ENCODE results near the gene SUFU.

The SUFU gene

DNA sequence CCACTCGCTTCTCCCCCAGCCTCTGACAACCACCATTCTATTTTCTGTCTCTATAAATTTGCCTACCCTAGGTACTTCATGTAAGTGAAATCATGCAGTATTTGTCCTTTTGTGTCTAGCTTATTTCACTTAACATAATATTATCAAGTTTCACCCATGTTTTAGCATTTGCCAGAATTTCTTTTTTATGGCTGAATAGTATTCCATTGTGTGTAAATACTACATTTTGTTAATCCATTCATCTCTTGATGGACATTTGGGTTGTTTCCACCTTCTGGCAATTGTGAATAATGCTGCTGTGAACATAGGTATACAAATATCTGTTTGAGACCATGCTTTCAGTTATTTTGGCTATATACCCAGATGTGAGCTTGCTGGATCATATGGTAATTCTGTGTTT, 83.1 kb downstream of the SUFU start:
- Histone ChIP-seq H3K36me3 (ENCODE audit: control insufficient read depth, insufficient read depth, low read length) (no peaks in the 10 kb centered on the region), H2AFZ (no peak overlapping the region), H3K27ac (no peak overlapping the region), H3K4me3 (ENCODE audit: low read depth, low read length) (no peak overlapping the region), H3K4me2 (ENCODE audit: low read length) (no peak overlapping the region), H3K9me3 (ENCODE audit: control insufficient read depth, low read length) (no peaks in the 10 kb centered on the region), H3K79me2 (peaks cover 46% of the 10 kb centered on the region), H3K9ac (no peak overlapping the region), H3K4me1 (no peaks in the 10 kb centered on the region), H3K27me3 (ENCODE audit: control insufficient read depth, insufficient read depth, low read length) (no peaks in the 10 kb centered on the region)
- TF ChIP-seq, protein P1, sequence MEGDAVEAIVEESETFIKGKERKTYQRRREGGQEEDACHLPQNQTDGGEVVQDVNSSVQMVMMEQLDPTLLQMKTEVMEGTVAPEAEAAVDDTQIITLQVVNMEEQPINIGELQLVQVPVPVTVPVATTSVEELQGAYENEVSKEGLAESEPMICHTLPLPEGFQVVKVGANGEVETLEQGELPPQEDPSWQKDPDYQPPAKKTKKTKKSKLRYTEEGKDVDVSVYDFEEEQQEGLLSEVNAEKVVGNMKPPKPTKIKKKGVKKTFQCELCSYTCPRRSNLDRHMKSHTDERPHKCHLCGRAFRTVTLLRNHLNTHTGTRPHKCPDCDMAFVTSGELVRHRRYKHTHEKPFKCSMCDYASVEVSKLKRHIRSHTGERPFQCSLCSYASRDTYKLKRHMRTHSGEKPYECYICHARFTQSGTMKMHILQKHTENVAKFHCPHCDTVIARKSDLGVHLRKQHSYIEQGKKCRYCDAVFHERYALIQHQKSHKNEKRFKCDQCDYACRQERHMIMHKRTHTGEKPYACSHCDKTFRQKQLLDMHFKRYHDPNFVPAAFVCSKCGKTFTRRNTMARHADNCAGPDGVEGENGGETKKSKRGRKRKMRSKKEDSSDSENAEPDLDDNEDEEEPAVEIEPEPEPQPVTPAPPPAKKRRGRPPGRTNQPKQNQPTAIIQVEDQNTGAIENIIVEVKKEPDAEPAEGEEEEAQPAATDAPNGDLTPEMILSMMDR (IDR thresholded peaks at IDR 0.05) = no peak

DNA sequence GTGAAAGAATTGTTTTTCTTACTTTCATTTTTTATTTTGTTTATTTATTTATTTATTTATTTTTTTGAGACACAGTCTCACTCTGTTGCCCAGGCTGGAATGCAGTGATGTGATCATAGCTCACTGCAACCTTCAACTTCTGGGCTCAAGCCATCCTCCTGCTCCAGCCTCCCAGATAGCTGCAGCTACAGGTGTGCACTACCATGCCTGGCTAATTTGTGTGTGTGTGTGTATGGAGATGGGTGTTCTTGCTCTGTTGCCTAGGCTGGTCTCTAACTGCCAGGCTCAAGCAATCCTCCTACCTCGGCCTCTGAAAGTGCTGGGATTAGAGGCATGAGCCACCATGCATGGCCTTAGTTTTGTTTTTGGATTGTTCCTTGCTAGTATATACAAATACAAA, 85.1 kb downstream of the SUFU start:
- Histone ChIP-seq H3K9ac (no peak overlapping the region), H3K27me3 (ENCODE audit: control insufficient read depth, insufficient read depth, low read length) (no peaks in the 10 kb centered on the region), H3K4me2 (ENCODE audit: low read length) (no peak overlapping the region), H3K4me3 (ENCODE audit: low read depth, low read length) (no peak overlapping the region), H3K4me1 (no peaks in the 10 kb centered on the region), H3K9me3 (ENCODE audit: control insufficient read depth, low read length) (no peaks in the 10 kb centered on the region), H3K27ac (no peak overlapping the region), H2AFZ (no peak overlapping the region), H3K36me3 (ENCODE audit: control insufficient read depth, insufficient read depth, low read length) (no peaks in the 10 kb centered on the region), H3K79me2 (peaks cover 49% of the 10 kb centered on the region)
- TF ChIP-seq, protein P1 (IDR thresholded peaks at IDR 0.05) = no peak

DNA sequence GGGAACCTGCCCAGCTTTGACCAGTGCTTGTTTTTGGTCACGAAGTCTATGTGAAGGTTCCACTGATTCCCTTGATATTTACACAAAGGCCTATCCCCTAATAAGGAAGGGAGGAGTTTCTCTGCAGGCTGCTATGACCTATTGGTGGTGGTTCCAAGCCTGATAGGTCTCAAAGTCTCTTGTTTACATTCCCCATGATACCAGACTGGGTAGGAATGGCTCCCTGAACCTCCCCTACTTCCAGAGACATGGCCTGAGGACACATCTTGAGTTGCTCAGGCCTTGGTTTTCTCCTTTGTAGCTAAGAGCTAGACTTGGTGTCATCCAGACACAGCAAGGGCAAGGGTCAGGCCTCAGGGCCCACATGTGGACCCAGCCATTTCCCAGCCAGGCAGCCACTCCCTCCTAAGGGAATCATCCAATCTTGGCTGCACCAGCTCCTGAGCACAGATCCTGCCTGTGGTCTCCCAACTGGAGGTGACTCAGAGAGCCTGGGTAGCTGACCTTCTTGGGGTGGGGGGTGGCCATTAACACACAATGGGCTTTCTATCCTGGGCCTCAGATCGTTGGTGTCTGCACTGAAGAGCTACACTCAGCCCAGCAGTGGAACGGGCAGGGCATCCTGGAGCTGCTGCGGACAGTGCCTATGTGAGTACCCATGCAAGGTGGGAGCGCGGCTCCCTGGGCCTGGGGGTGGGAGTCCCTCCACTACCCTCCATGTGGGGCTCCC, 89.5 kb downstream of the SUFU start:
- Histone ChIP-seq H3K27me3 (ENCODE audit: control insufficient read depth, insufficient read depth, low read length) (no peaks in the 10 kb centered on the region), H3K9ac (no peak overlapping the region), H3K4me1 (peaks cover 27% of the 10 kb centered on the region), H3K27ac (no peak overlapping the region), H3K79me2 (peaks cover 68% of the 10 kb centered on the region), H3K36me3 (ENCODE audit: control insufficient read depth, insufficient read depth, low read length) (no peaks in the 10 kb centered on the region), H3K4me2 (ENCODE audit: low read length) (no peak overlapping the region), H3K9me3 (ENCODE audit: control insufficient read depth, low read length) (no peaks in the 10 kb centered on the region), H2AFZ (no peak overlapping the region), H3K4me3 (ENCODE audit: low read depth, low read length) (no peak overlapping the region)
- TF ChIP-seq, protein P1 (IDR thresholded peaks at IDR 0.05) = no peak

- no peaks in the 10 kb centered on the region for H3K27me3 ChIP-seq (ENCODE audit: control insufficient read depth, insufficient read depth, low read length)
- TF ChIP-seq, protein P1 (IDR thresholded peaks at IDR 0.05) = no peak
- H3K4me2 ChIP-seq (ENCODE audit: low read length) = no peak overlapping the region
- H2AFZ ChIP-seq = no peak overlapping the region
- H3K27ac ChIP-seq = no peak overlapping the region
- H3K9ac ChIP-seq = no peak overlapping the region
- no peaks in the 10 kb centered on the region for H3K36me3 ChIP-seq (ENCODE audit: control insufficient read depth, insufficient read depth, low read length)
- H3K4me3 ChIP-seq (ENCODE audit: low read depth, low read length) = no peak overlapping the region
- H3K79me2 ChIP-seq = peaks cover 68% of the 10 kb centered on the region
- peaks cover 32% of the 10 kb centered on the region for H3K4me1 ChIP-seq
- H3K9me3 ChIP-seq (ENCODE audit: control insufficient read depth, low read length) = no peaks in the 10 kb centered on the region
These were observed 90.0 kb downstream of the SUFU start for GRCh38 chr10:102593804-102594079.

- Histone ChIP-seq H3K4me3 (ENCODE audit: low read depth, low read length) (no peak overlapping the region), H3K79me2 (peaks cover 60% of the 10 kb centered on the region), H3K27ac (no peak overlapping the region), H3K9ac (no peak overlapping the region), H2AFZ (no peak overlapping the region), H3K4me2 (ENCODE audit: low read length) (no peak overlapping the region), H3K27me3 (ENCODE audit: control insufficient read depth, insufficient read depth, low read length) (no peaks in the 10 kb centered on the region), H3K4me1 (peaks cover 48% of the 10 kb centered on the region), H3K36me3 (ENCODE audit: control insufficient read depth, insufficient read depth, low read length) (no peaks in the 10 kb centered on the region), H3K9me3 (ENCODE audit: control insufficient read depth, low read length) (no peaks in the 10 kb centered on the region)
- TF ChIP-seq, protein P1 (IDR thresholded peaks at IDR 0.05) = no peak
These were observed 91.5 kb downstream of the SUFU start for GRCh38 chr10:102595293-102595692.
